HepG2 (cell line): Measurements from ENCODE around the gene LANCL1.
A peak's percentile ranks its signal among the peaks of the same experiment; 100 is the strongest.

Source experiments
- CREB1 ChIP-seq, 2 experiments: fragments of 450-650 bp in 1 of 2; IDR thresholded peaks; 2 replicates each; pipeline ENCODE4 v1.6.1; 2016 to 2017; ENCODE audit warnings: control low read depth in 1 of 2, mild to moderate bottlenecking in 1 of 2, missing compliant biosample characterization in 1 of 2, missing genetic modification characterization in 1 of 2
- NR2C2 ChIP-seq: sonication (generic); formaldehyde crosslinking; IDR thresholded peaks from 2 replicates; pipeline ENCODE4 v1.4.0; 2020; ENCODE audit warnings: missing genetic modification reagents, mild to moderate bottlenecking, moderate library complexity, borderline replicate concordance

GRCh38 chr2:210523650-210524289, 47.2 kb upstream of the LANCL1 start:
- TF ChIP-seq NR2C2 (CRISPR knock-in tag) (peak; percentile 23; the same call in 1 of the 2 replicates), CREB1 (IDR thresholded peaks at IDR 0.05) (no peak), CREB1 (CRISPR knock-in tag; IDR thresholded peaks at IDR 0.05) (peak; percentile 52)
